GM12865 (cell line): ENCODE measurements around the gene VPS4A.
"Not testable (repeated sequence)": the region's sequence is repeated elsewhere in the genome, so short reads cannot be mapped to it uniquely, and the experiment has no call there.

Experiments used
- DNase-seq: peaks from one replicate; pipeline ENCODE4 v3.0.0; 2010; ENCODE audit warnings: low read depth
- H3K4me3 ChIP-seq: 2 replicates; pipeline ENCODE4 v1.5.1; 2011; ENCODE audit warnings: mild to moderate bottlenecking, low read depth, low read length, control low read depth
- TF ChIP-seq, protein P1 (sequence below): IDR thresholded peaks from 2 replicates; pipeline ENCODE4 v1.5.1; 2011; ENCODE audit warnings: low read length, control low read depth, low read depth, inconsistent platforms; ENCODE audit not compliant: insufficient read depth; ENCODE audit errors: missing control alignments

The VPS4A gene

GRCh38 chr16:69274699-69275235 is 36.4 kb upstream of the VPS4A start:
- no peak for DNase-seq
- TF ChIP-seq, protein P1, sequence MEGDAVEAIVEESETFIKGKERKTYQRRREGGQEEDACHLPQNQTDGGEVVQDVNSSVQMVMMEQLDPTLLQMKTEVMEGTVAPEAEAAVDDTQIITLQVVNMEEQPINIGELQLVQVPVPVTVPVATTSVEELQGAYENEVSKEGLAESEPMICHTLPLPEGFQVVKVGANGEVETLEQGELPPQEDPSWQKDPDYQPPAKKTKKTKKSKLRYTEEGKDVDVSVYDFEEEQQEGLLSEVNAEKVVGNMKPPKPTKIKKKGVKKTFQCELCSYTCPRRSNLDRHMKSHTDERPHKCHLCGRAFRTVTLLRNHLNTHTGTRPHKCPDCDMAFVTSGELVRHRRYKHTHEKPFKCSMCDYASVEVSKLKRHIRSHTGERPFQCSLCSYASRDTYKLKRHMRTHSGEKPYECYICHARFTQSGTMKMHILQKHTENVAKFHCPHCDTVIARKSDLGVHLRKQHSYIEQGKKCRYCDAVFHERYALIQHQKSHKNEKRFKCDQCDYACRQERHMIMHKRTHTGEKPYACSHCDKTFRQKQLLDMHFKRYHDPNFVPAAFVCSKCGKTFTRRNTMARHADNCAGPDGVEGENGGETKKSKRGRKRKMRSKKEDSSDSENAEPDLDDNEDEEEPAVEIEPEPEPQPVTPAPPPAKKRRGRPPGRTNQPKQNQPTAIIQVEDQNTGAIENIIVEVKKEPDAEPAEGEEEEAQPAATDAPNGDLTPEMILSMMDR, result no peak
- H3K4me3 ChIP-seq, result no peak overlapping the region

- DNase-seq, result no peak
- no peak overlapping the region for H3K4me3 ChIP-seq
- TF ChIP-seq, protein P1, result no peak
These were observed 34.7 kb upstream of the VPS4A start for GRCh38 chr16:69276148-69277115.

DNA sequence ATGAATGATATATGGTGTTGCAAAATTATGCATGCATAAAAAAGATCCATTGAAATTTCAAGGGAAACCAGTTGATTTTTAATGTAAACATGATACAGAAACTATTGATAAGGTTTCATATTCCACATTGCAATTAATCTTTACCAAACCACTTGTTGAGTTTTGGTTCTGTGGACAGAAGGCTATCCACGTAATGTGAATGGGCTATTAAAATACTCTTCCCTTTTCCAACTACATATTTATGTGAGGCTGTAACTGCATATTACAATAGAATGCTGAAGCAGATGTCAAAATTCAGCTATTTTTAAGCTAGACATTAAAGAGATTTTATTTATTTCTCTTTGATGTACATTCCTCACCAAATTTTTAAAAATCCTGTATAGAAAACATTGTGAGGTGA is 33.7 kb upstream of the VPS4A start:
- TF ChIP-seq, protein P1, result no peak
- DNase-seq, result no peak
- H3K4me3 ChIP-seq, result no peak overlapping the region

DNA sequence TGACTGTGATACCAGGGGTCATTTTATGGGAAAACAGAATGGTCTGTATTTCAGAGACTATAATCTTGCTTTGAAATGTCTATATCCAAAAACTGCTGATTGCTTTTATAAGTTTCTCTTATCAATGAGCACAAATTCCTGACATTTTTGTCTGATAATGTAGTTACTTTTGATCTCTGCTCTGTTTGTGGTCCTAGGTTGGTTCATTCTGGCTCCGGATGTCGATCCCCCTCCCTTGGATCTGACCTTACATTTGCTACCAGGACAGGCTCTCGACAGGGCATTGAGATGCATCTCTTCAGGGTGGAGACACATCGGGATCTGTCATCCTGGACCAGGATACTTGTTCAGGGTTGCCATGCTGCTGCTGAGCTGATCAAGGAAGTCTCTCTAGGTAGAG is 27.3 kb upstream of the VPS4A start:
- TF ChIP-seq, protein P1, result no peak

GRCh38 chr16:69285240-69285639 is 25.9 kb upstream of the VPS4A start:
- no peak for DNase-seq
- TF ChIP-seq, protein P1, result no peak
- no peak overlapping the region for H3K4me3 ChIP-seq

More for the DNA sequence above, 27.3 kb upstream of the VPS4A start:
- no peak for DNase-seq
- H3K4me3 ChIP-seq, result no peak overlapping the region

DNA sequence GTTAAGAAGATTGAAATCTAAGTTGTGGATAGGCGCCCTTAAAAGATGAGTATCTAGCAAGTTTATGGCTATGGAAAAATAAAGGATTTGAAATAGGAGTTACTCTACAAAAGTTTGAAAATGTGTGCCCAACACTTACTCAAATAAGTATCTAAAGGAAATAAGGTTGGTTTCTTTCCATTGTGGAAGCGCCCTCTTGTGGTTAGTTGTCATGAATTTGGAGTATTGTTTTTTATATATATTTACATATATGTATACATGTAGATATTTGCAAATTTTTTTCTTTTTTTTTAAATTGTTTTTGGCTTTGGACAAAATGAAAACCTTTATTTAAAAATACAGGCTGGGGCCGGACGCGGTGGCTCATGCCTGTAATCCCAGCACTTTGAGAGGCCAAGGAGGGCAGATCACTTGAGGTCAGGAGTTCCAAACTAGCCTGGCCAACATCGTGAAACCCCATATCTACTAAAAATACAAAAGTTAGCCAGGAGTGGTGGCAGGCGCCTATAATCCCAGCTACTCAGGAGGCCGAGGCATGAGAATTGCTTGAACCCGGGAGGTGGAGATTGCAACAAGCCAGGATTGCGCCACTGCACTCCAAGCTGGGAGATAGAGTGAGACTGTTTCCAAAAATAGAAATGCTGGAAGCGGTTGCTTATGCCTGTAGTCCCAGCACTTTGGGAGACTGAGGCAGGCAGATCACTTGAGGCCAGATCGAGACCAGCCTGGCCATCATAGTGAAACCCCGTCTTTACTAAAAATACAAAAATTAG is 24.0 kb upstream of the VPS4A start:
- peak; percentile 72 for DNase-seq
- H3K4me3 ChIP-seq, result no peak overlapping the region
- TF ChIP-seq, protein P1, result peak; percentile 46

DNA sequence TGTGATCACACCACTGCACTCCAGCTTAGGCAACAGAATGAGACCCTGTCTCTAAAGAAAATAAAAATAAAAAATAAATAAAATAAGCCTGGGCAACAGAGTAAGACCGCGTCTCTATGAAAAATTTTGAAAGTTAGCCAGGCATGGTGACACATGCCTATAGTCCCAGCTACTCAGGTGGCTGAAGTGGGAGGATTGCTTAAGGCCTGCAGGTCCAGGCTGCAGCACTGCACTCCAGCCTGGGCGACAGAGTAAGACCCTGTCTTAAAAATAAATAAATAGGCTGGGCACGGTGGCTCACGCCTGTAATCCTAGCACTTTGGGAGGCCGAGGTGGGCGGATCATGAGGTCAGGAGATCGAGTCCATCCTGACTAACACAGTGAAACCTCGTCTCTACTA is 19.5 kb upstream of the VPS4A start:
- not testable (repeated sequence) for DNase-seq, H3K4me3 ChIP-seq
